ENCODE measurements around the gene ADCY7. TPM values are rescaled to one million over a fixed set of nuclear protein-coding genes. Genes with fewer than 3 reads are reported as not detected.

ADCY7 gene
- total RNA-seq, 1 experiment from 2014 or later, result 4.0 TPM

DNA sequence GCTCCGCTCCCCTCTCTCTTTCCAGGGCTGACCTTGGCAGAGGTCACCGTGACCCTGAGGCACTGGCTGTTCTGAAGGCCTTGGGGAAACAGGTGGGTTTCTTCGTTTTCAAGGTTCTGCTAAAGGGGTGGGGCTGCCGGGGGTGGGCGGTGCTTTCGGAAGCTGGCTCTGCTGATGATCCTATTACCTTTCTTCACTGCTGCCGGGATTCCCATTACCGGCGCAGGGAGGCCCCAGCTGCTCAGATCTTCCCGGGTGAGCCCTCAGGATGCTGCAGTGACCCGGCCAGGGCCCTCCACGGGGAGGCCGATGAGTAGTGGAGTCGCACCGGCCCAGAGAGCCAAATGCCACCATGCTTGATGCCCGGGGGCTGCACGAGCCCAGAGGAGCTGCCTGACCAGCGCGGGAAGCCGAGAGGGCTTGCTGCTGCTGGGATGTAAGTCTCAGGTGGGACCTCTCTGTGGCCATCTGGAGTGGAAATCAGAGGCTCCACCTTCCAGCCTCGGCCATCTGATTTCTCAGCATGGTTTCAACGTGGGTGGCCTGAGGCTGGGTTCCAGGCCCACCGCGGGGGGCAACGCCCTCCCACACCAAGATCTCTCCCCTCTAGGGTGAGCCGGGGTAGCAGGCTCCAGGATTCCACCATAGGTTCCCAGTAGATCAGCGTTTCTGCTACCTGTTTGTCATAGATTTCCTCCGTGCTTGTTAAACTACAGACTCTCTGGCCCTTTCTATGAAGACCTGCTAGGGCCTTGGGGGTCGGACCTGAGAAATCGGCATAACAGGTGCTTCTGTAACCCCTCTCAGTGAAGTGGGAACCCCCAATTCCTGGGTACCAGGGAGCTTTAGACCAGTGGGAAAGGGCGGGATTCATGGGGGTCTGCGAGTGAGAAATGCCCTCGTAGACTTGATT lies 21.6 kb upstream of the ADCY7 start:
- H3K56ac ChIP-seq (ENCODE audit: insufficient read length, low read depth, low read length), result no peak overlapping the region
- Mint-ChIP-seq H3K9me3 (no peaks in the 10 kb centered on the region), H3K4me3 (peak overlapping the region; percentile 61 to 76), H3K27ac (peak overlapping the region in 1 of 3 experiments; percentile 10; a peak in 2 of 7 replicates), H3K27me3 (ENCODE audit: low read depth) (peaks cover 39% of the 10 kb centered on the region), H3K4me1 (peaks cover 18 to 36% of the 10 kb centered on the region in 2 experiments), H3K36me3 (ENCODE audit: insufficient read depth in 1 of 3, low read depth in 3 of 3) (no peaks in the 10 kb centered on the region)
- no peaks in the 10 kb centered on the region for H3K79me2 ChIP-seq (ENCODE audit: insufficient read depth, low read length)
- H2BK12ac ChIP-seq (ENCODE audit: insufficient read length, low read depth, low read length), result no peak overlapping the region
- H4K8ac ChIP-seq (replicated peaks; ENCODE audit: insufficient read length, low read depth, low read length), result no peak overlapping the region
- no CpG with 5 or more reads among the region's 33 CpGs for WGBS (ENCODE audit: extremely low coverage, insufficient read length, low lambda C conversion rate)
- peaks cover 6% of the 10 kb centered on the region for H3K27me3 ChIP-seq (ENCODE audit: insufficient read depth, low read length)
- H2BK5ac ChIP-seq (ENCODE audit: insufficient read length, low read length), result no peak overlapping the region
- H2BK15ac ChIP-seq (ENCODE audit: low read depth, low read length), result no peak overlapping the region
- peak overlapping the region; percentile 46 for H3K4me2 ChIP-seq (ENCODE audit: insufficient read depth, insufficient read length, low read length)
- no peak overlapping the region for H2BK120ac ChIP-seq (ENCODE audit: low read depth, low read length, poor library complexity, severe bottlenecking)
- peak; percentile 81 for DNase-seq
- no peaks in the 10 kb centered on the region for H3K9me3 ChIP-seq (ENCODE audit: control insufficient read depth, low read depth, low read length)
- H3K23me2 ChIP-seq (ENCODE audit: insufficient read length, low read depth, low read length, poor library complexity, severe bottlenecking), result peaks cover 5% of the 10 kb centered on the region
- H3K27ac ChIP-seq (ENCODE audit: insufficient read length, low read depth, low read length), result no peak overlapping the region
- no peak overlapping the region for H2AK5ac ChIP-seq (ENCODE audit: insufficient read length, low read length)
- H4K5ac ChIP-seq (ENCODE audit: insufficient read length, low read depth, low read length), result no peak overlapping the region
- no peak overlapping the region for H3K4ac ChIP-seq (ENCODE audit: low read depth, low read length)
- no peak overlapping the region for H3T11ph ChIP-seq (ENCODE audit: low read length)
- H2BK20ac ChIP-seq (ENCODE audit: low read depth, low read length, poor library complexity, severe bottlenecking), result no peak overlapping the region
- no peaks in the 10 kb centered on the region for H4K20me1 ChIP-seq (ENCODE audit: control insufficient read depth, insufficient read depth, insufficient read length)
- no peak overlapping the region for H3K18ac ChIP-seq (ENCODE audit: insufficient read length, low read depth, low read length)
- no peak overlapping the region for H3K9ac ChIP-seq (ENCODE audit: extremely low read depth, insufficient read length, low read length)
- H3K14ac ChIP-seq (ENCODE audit: insufficient read depth, low read length), result no peak overlapping the region
- no peak overlapping the region for H2AFZ ChIP-seq (ENCODE audit: low read length)
- H4K91ac ChIP-seq (ENCODE audit: insufficient read length, low read depth, low read length), result no peak overlapping the region
- no peaks in the 10 kb centered on the region for H3K4me1 ChIP-seq (ENCODE audit: insufficient read depth, low read length)
- no peaks in the 10 kb centered on the region for H3K79me1 ChIP-seq (ENCODE audit: insufficient read depth, low read depth, low read length, poor library complexity, severe bottlenecking)
- no peak overlapping the region for H3K23ac ChIP-seq (ENCODE audit: insufficient read length, low read depth, low read length)
- TF ChIP-seq CTCF (conservative IDR thresholded peaks at IDR 0.05), result no peak

Measured in H9 (cell line).